Brain microvascular endothelial cell (primary cell): ENCODE results near the gene PUS3.

Source experiments
- DNase-seq: peaks from one replicate; pipeline ENCODE4 v3.0.0-alpha.2; 2020
- H3K27ac ChIP-seq: fragments of 250-450 bp; sonication (Bioruptor Pico); 2 replicates; pipeline ENCODE4 v1.5.1; 2020; ENCODE audit warnings: mild to moderate bottlenecking, moderate library complexity
- H3K27me3 ChIP-seq: fragments of 250-450 bp; sonication (Bioruptor Pico); replicated peaks from 2 replicates; pipeline ENCODE4 v1.5.1; 2020; ENCODE audit warnings: mild to moderate bottlenecking
- H3K36me3 ChIP-seq: fragments of 250-450 bp; sonication (Bioruptor Pico); replicated peaks from 2 replicates; pipeline ENCODE4 v1.5.1; 2020; ENCODE audit warnings: mild to moderate bottlenecking
- H3K4me3 ChIP-seq: 2 replicates; pipeline ENCODE4 v1.5.1; 2011; ENCODE audit warnings: low read depth, mild to moderate bottlenecking, control low read depth, low read length, moderate library complexity
- in situ Hi-C: cut with HindIII; loops from 2 replicates; pipeline ENCODE4 v1.10.0; 2017; ENCODE audit warnings: low sequenced_read_pairs, low pct_ligation_motif_present
- TF ChIP-seq, protein P1 (sequence below): IDR thresholded peaks from 2 replicates; pipeline ENCODE4 v1.5.1; 2011; ENCODE audit warnings: low read depth, mild to moderate bottlenecking, moderate library complexity, low read length, control low read depth, inconsistent platforms; ENCODE audit errors: missing control alignments

The PUS3 gene, protein sequence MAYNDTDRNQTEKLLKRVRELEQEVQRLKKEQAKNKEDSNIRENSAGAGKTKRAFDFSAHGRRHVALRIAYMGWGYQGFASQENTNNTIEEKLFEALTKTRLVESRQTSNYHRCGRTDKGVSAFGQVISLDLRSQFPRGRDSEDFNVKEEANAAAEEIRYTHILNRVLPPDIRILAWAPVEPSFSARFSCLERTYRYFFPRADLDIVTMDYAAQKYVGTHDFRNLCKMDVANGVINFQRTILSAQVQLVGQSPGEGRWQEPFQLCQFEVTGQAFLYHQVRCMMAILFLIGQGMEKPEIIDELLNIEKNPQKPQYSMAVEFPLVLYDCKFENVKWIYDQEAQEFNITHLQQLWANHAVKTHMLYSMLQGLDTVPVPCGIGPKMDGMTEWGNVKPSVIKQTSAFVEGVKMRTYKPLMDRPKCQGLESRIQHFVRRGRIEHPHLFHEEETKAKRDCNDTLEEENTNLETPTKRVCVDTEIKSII

DNA sequence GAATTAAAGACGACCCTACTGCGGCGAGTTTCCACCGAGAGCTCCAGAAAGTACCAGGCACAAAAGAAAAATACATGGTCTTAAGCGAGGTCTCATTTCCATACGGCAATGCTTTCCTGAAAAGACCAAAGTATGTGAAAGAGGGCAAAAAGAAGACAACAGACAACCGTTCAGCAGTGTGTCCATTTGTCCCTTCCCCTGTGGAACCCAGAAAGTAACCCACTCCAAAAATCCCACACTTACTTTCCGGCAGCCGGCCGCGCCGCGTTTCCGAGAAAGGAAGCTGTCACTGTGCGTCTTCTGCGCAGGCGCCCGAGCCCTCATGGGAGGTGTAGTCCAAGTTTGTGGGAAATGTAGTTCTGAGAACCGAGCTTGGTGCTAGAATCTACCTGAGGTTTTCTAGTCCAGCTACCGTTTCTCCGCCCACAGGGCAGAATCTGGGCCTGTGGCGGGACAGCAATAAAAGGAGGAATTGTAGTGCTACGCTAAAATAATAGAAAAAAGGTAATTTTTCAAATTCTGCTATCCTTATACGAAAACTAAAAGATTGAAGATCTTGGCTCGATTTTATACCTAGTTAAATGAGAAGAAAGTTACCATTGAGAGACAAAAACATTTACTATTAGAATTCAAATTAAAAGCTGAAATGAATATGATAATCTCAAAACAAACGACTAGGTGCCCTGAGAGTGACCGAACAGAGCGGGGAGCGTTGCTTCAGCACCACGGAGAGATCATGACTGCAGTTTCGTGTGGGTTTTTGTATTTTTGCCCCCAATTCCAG lies at the start of gene PUS3:
Gene PUS3 (minus strand): TSS at position 280 of the 784 bp plus-strand sequence. CDS start 6,922 bp downstream, outside the sequence.
- peak; percentile 85 for DNase-seq
- Histone ChIP-seq H3K27ac (peak within 1 kb of the TSS; percentile 22), H3K27me3 (peaks cover 8% of the 10 kb centered on the region), H3K4me3 (peak within 1 kb of the TSS; percentile 84), H3K36me3 (no peaks in the 10 kb centered on the region)
- in situ Hi-C loops, result no loop called here
- TF ChIP-seq, protein P1, sequence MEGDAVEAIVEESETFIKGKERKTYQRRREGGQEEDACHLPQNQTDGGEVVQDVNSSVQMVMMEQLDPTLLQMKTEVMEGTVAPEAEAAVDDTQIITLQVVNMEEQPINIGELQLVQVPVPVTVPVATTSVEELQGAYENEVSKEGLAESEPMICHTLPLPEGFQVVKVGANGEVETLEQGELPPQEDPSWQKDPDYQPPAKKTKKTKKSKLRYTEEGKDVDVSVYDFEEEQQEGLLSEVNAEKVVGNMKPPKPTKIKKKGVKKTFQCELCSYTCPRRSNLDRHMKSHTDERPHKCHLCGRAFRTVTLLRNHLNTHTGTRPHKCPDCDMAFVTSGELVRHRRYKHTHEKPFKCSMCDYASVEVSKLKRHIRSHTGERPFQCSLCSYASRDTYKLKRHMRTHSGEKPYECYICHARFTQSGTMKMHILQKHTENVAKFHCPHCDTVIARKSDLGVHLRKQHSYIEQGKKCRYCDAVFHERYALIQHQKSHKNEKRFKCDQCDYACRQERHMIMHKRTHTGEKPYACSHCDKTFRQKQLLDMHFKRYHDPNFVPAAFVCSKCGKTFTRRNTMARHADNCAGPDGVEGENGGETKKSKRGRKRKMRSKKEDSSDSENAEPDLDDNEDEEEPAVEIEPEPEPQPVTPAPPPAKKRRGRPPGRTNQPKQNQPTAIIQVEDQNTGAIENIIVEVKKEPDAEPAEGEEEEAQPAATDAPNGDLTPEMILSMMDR, result no peak

GRCh38 chr11:125952559-125952958 lies 49.6 kb upstream of the PUS3 start:
- Histone ChIP-seq H3K27me3 (no peaks in the 10 kb centered on the region), H3K4me3 (no peak overlapping the region), H3K36me3 (no peaks in the 10 kb centered on the region), H3K27ac (no peak overlapping the region)
- in situ Hi-C loops, result no loop called here
- no peak for DNase-seq
- TF ChIP-seq, protein P1, result no peak

DNA sequence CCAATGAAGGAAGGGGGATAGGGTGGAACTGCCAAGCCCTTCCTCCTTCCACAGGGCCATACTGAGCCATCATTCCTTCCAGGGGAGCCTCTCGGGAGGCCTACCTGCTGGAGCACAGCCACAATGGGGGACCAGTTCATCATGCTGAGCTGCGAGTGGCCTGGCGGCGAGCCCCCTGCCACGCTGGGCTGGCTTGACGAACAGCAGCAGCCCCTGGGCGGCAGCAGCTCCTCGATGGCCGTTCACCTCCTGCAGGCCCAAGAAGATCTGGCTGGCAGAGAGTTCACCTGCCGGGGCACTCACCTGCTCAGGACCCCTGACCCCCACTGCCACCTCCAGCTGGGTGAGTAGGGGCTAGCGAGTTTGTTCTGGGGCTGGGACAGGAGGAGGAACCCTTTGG lies 48.7 kb upstream of the PUS3 start:
- H3K4me3 ChIP-seq, result no peak overlapping the region
- in situ Hi-C loops, result no loop called here
- TF ChIP-seq, protein P1, result no peak
- no peak for DNase-seq
- no peak overlapping the region for H3K27ac ChIP-seq
- H3K27me3 ChIP-seq, result no peaks in the 10 kb centered on the region
- no peaks in the 10 kb centered on the region for H3K36me3 ChIP-seq

DNA sequence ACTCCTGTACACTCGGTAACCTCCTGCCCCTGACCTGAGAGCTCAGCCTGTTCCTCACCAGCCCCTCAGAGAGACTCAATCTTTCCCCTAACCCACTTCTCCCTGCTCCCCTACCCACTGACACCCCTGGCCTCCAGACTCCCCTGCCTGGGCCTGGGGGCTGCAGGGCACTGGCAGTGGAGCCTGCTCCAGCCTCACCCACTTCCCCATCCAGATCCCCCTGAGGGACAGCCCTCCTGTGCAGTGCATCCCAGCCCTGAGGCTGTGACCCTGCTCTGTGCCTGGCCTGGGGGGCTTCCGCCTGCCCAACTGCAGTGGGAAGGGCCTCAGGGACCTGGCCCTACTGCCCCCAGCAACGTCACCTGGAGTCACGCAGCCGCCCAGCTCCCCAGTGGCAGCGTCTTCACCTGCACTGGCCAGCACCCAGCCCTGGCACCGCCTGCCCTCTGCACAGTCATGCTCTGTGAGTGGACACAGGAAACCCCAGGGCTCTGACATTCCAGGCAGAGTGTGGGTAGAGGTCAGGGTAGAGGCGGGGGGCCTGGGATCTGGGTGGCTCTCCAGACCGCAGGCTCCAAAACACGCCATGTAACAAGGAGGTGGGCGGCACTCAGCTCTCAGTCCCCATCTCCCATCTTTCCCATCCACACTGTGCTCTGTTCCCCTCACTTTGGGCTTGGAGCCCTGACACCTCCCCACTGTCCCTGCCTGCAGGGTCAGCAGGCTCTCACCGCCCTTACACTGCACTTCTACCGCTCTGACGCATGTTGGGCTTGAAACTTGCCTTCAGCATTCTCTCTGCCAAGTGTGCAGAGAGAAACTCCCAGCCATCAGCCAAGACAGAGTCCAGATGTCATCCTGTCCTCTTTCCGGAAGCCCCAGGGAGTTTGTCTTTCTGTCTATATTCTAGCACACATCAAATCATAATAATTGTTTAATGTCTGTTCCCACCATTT lies 48.0 kb upstream of the PUS3 start:
- Histone ChIP-seq H3K4me3 (no peak overlapping the region), H3K27ac (no peak overlapping the region), H3K36me3 (no peaks in the 10 kb centered on the region), H3K27me3 (no peaks in the 10 kb centered on the region)
- no peak for DNase-seq
- TF ChIP-seq, protein P1, result no peak
- in situ Hi-C loops, result no loop called here

GRCh38 chr11:125950178-125950490 lies 47.1 kb upstream of the PUS3 start:
- TF ChIP-seq, protein P1, result no peak
- in situ Hi-C loops, result no loop called here
- H3K4me3 ChIP-seq, result no peak overlapping the region

More at GRCh38 chr11:125950178-125950490, 47.1 kb upstream of the PUS3 start:
- Histone ChIP-seq H3K36me3 (no peaks in the 10 kb centered on the region), H3K27me3 (no peaks in the 10 kb centered on the region), H3K27ac (no peak overlapping the region)
- DNase-seq, result no peak
